EH (cell line): Measurements from ENCODE around the gene SHISA3.

Experiments used
- DNase-seq: peaks from one replicate; pipeline ENCODE4 v3.0.0-alpha.2; 2015; ENCODE audit warnings: low read depth

Gene SHISA3

GRCh38 chr4:42445038-42445437 lies 47.8 kb downstream of the SHISA3 start:
- DNase-seq: no peak

- no peak for DNase-seq
These were observed 49.5 kb downstream of the SHISA3 start for GRCh38 chr4:42446823-42447222.
